ENCODE results near the gene HNF1B. TPM values are rescaled to one million over a fixed set of nuclear protein-coding genes. Genes with fewer than 3 reads are reported as not detected.

HNF1B gene
- total and polyA plus RNA-seq, 5 donors, result not detected

- ATAC-seq, result no peak
- intact Hi-C loops (cut with DNase I), result loop anchor here in 1 of 4 donors (10.0 kb wide), 1 partner anchor 121 kb away; no protein-coding TSS in a partner anchor
- WGBS, result 84% methylated on average over 3 of the region's 3 CpGs
- H3K4me1 ChIP-seq (ENCODE audit: control insufficient read depth, insufficient read depth, low read length), result no peaks in the 10 kb centered on the region
- DNase-seq, result no peak
- no peaks in the 10 kb centered on the region for H3K27me3 ChIP-seq (ENCODE audit: control insufficient read depth, insufficient read depth)
- no peak overlapping the region for H3K4me3 ChIP-seq (ENCODE audit: low read length)
- no peaks in the 10 kb centered on the region for H3K9me3 ChIP-seq (ENCODE audit: control insufficient read depth, low read length)
- no peak overlapping the region for H3K27ac ChIP-seq (ENCODE audit: low read length)
These were observed 80.6 kb downstream of the HNF1B start for GRCh38 chr17:37664214-37664613.

DNA sequence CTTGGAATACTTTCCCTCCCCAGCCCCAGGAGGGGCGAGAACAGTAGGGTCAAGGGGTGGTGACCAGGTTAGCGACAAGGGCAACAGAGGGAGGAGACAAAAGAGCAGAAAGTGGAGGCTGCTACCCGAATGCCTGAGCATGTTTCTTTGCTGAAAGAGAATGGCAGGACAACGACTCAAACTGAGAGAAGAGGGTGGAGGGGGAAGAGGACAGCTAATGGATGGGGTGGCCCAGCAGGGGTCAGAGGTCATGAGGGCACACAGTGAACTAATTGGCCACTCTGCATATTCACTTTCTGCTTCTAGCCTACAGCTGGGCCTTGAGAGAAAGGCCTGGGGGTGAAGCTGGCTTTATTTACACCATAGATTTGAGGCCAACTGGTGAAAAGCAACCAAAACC is 82.5 kb downstream of the HNF1B start:
- no peak for ATAC-seq
- intact Hi-C loops (cut with DNase I), result loop anchor here in 1 of 4 donors (10.0 kb wide), 1 partner anchor 122 kb away; no protein-coding TSS in a partner anchor
- H3K4me1 ChIP-seq (ENCODE audit: control insufficient read depth, insufficient read depth, low read length), result no peaks in the 10 kb centered on the region

GRCh38 chr17:37661400-37662014 is 83.4 kb downstream of the HNF1B start:
- 36% methylated on average over 1 of the region's 1 CpG for WGBS
- ATAC-seq, result no peak
- H3K4me3 ChIP-seq (ENCODE audit: low read length), result no peak overlapping the region
- no peak overlapping the region for H3K27ac ChIP-seq (ENCODE audit: low read length)
- intact Hi-C loops (cut with DNase I), result loop anchor here in 1 of 4 donors (10.0 kb wide), 1 partner anchor 123 kb away; no protein-coding TSS in a partner anchor
- H3K9me3 ChIP-seq (ENCODE audit: control insufficient read depth, low read length), result no peaks in the 10 kb centered on the region
- no peak for DNase-seq
- no peaks in the 10 kb centered on the region for H3K4me1 ChIP-seq (ENCODE audit: control insufficient read depth, insufficient read depth, low read length)
- no peaks in the 10 kb centered on the region for H3K27me3 ChIP-seq (ENCODE audit: control insufficient read depth, insufficient read depth)

More for the DNA sequence above, 82.5 kb downstream of the HNF1B start:
- Histone ChIP-seq H3K9me3 (ENCODE audit: control insufficient read depth, low read length) (no peaks in the 10 kb centered on the region), H3K27me3 (ENCODE audit: control insufficient read depth, insufficient read depth) (no peaks in the 10 kb centered on the region), H3K27ac (ENCODE audit: low read length) (no peak overlapping the region), H3K4me3 (ENCODE audit: low read length) (no peak overlapping the region)
- DNase-seq, result no peak
- WGBS, result 55% methylated on average over 4 of the region's 4 CpGs

GRCh38 chr17:37659925-37660324 is 84.9 kb downstream of the HNF1B start:
- no peaks in the 10 kb centered on the region for H3K4me1 ChIP-seq (ENCODE audit: control insufficient read depth, insufficient read depth, low read length)
- H3K27ac ChIP-seq (ENCODE audit: low read length), result no peak overlapping the region
- H3K27me3 ChIP-seq (ENCODE audit: control insufficient read depth, insufficient read depth), result no peaks in the 10 kb centered on the region
- intact Hi-C loops (cut with DNase I), result loop anchor here in 2 of 4 donors (10.0 kb wide), 2 partner anchors 115 to 125 kb away; no protein-coding TSS in a partner anchor
- DNase-seq (no peak), ATAC-seq (no peak)
- 74% methylated on average over 5 of the region's 5 CpGs for WGBS
- no peak overlapping the region for H3K4me3 ChIP-seq (ENCODE audit: low read length)
- no peaks in the 10 kb centered on the region for H3K9me3 ChIP-seq (ENCODE audit: control insufficient read depth, low read length)

GRCh38 chr17:37657202-37657601 is 87.7 kb downstream of the HNF1B start:
- WGBS, result 65% methylated on average over 1 of the region's 1 CpG
- intact Hi-C loops (cut with DNase I), result loop anchor here in 1 of 4 donors (10.0 kb wide), 1 partner anchor 118 kb away; no protein-coding TSS in a partner anchor
- DNase-seq (no peak), ATAC-seq (no peak)
- Histone ChIP-seq H3K4me3 (ENCODE audit: low read length) (no peak overlapping the region), H3K4me1 (ENCODE audit: control insufficient read depth, insufficient read depth, low read length) (no peaks in the 10 kb centered on the region), H3K27ac (ENCODE audit: low read length) (no peak overlapping the region), H3K27me3 (ENCODE audit: control insufficient read depth, insufficient read depth) (no peaks in the 10 kb centered on the region), H3K9me3 (ENCODE audit: control insufficient read depth, low read length) (no peaks in the 10 kb centered on the region)

DNA sequence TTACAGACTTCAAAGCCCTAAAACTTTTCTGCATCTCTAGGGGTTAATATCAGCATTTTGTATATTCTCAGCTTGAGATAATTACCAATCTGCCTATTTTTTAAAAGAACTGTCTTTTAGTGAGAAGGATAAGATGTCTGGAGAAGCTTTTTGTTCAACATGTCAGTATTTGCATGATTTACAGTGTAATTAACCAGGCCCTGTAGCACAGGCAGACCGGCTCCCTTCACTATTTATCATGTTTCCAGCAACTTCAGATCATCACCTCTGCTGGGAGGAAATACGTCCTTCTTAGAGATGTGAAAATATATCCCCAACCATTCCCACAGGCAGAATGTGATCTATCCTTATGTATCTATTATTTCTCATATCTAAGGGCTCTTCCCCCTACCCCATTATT is 93.0 kb downstream of the HNF1B start:
- DNase-seq, result no peak
- WGBS, result 59% methylated on average over 2 of the region's 2 CpGs
- intact Hi-C loops (cut with DNase I), result loop anchor here in 2 of 4 donors (5.0 to 10.0 kb wide), 2 partner anchors 120 to 123 kb away; no protein-coding TSS in a partner anchor
- no peak overlapping the region for H3K27ac ChIP-seq (ENCODE audit: low read length)
- ATAC-seq, result no peak
- no peak overlapping the region for H3K4me3 ChIP-seq (ENCODE audit: low read length)
- H3K27me3 ChIP-seq (ENCODE audit: control insufficient read depth, insufficient read depth), result no peaks in the 10 kb centered on the region
- no peaks in the 10 kb centered on the region for H3K4me1 ChIP-seq (ENCODE audit: control insufficient read depth, insufficient read depth, low read length)
- no peaks in the 10 kb centered on the region for H3K9me3 ChIP-seq (ENCODE audit: control insufficient read depth, low read length)

- H3K4me1 ChIP-seq (ENCODE audit: control insufficient read depth, insufficient read depth, low read length), result no peaks in the 10 kb centered on the region
- 61% methylated on average over 6 of the region's 6 CpGs for WGBS
- peak in 1 of 2 donors; percentile 38 for ATAC-seq
- no peak overlapping the region for H3K4me3 ChIP-seq (ENCODE audit: low read length)
- H3K9me3 ChIP-seq (ENCODE audit: control insufficient read depth, low read length), result no peaks in the 10 kb centered on the region
- H3K27ac ChIP-seq (ENCODE audit: low read length), result no peak overlapping the region
- DNase-seq, result peak in 1 of 3 donors; percentile 50
- intact Hi-C loops (cut with DNase I), result loop anchor here in 2 of 4 donors (5.0 to 10.0 kb wide), 2 partner anchors 122 to 124 kb away; no protein-coding TSS in a partner anchor
- no peaks in the 10 kb centered on the region for H3K27me3 ChIP-seq (ENCODE audit: control insufficient read depth, insufficient read depth)
These were observed 94.3 kb downstream of the HNF1B start for GRCh38 chr17:37650419-37651003.

GRCh38 chr17:37648555-37648954 is 96.3 kb downstream of the HNF1B start:
- WGBS, result 44% methylated on average over 2 of the region's 2 CpGs
- intact Hi-C loops (cut with DNase I), result loop anchor here in 2 of 4 donors (5.0 to 10.0 kb wide), 2 partner anchors 166 to 169 kb away; no protein-coding TSS in a partner anchor
- DNase-seq (no peak), ATAC-seq (peak in 1 of 2 donors; percentile 17)
- Histone ChIP-seq H3K27ac (ENCODE audit: low read length) (no peak overlapping the region), H3K27me3 (ENCODE audit: control insufficient read depth, insufficient read depth) (no peaks in the 10 kb centered on the region), H3K4me3 (ENCODE audit: low read length) (no peak overlapping the region), H3K4me1 (ENCODE audit: control insufficient read depth, insufficient read depth, low read length) (no peaks in the 10 kb centered on the region), H3K9me3 (ENCODE audit: control insufficient read depth, low read length) (no peaks in the 10 kb centered on the region)

DNA sequence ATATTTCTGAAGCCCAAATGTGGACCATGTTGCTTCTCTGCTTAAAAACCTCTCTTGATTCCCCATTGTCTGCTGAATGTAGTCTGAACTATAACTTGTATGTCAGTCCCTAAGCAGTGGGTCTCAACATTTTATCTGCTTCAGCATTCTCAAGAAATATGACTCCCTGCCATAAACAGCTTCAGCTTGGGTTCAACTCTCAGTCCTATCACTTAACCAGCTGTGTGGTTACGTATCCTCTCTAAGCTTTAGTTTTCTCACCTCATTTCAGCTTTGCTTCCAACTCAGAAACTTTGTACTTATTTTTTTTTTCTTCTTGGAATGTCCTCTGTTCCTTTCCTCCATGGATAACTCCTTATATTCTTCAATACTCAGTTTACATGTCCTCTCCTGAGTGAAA is 97.0 kb downstream of the HNF1B start:
- H3K27ac ChIP-seq (ENCODE audit: low read length), result no peak overlapping the region
- no peak for ATAC-seq
- no peaks in the 10 kb centered on the region for H3K9me3 ChIP-seq (ENCODE audit: control insufficient read depth, low read length)
- no peaks in the 10 kb centered on the region for H3K4me1 ChIP-seq (ENCODE audit: control insufficient read depth, insufficient read depth, low read length)
- H3K27me3 ChIP-seq (ENCODE audit: control insufficient read depth, insufficient read depth), result no peaks in the 10 kb centered on the region
- no peak for DNase-seq
- intact Hi-C loops (cut with DNase I), result loop anchor here in 2 of 4 donors (5.0 to 10.0 kb wide), 2 partner anchors 167 to 169 kb away; no protein-coding TSS in a partner anchor
- 61% methylated on average over 1 of the region's 1 CpG for WGBS
- H3K4me3 ChIP-seq (ENCODE audit: low read length), result no peak overlapping the region

GRCh38 chr17:37643869-37644268 is 101.0 kb downstream of the HNF1B start:
- no peaks in the 10 kb centered on the region for H3K9me3 ChIP-seq (ENCODE audit: control insufficient read depth, low read length)
- no peaks in the 10 kb centered on the region for H3K27me3 ChIP-seq (ENCODE audit: control insufficient read depth, insufficient read depth)
- intact Hi-C loops (cut with DNase I), result loop anchor here in 1 of 4 donors (10.0 kb wide), 1 partner anchor 171 kb away; no protein-coding TSS in a partner anchor
- WGBS, result 7% methylated on average over 3 of the region's 3 CpGs
- no peak overlapping the region for H3K27ac ChIP-seq (ENCODE audit: low read length)
- no peaks in the 10 kb centered on the region for H3K4me1 ChIP-seq (ENCODE audit: control insufficient read depth, insufficient read depth, low read length)
- no peak for DNase-seq
- ATAC-seq, result peak in 1 of 2 donors; percentile 34
- H3K4me3 ChIP-seq (ENCODE audit: low read length), result peak overlapping the region; percentile 83
